ENCODE measurements around the gene FAM161B. TPM values are rescaled to one million over a fixed set of nuclear protein-coding genes. Genes with fewer than 3 reads are reported as not detected.

FAM161B gene
- total RNA-seq, 1 experiment from 2014 or later, result 2.2 TPM

DNA sequence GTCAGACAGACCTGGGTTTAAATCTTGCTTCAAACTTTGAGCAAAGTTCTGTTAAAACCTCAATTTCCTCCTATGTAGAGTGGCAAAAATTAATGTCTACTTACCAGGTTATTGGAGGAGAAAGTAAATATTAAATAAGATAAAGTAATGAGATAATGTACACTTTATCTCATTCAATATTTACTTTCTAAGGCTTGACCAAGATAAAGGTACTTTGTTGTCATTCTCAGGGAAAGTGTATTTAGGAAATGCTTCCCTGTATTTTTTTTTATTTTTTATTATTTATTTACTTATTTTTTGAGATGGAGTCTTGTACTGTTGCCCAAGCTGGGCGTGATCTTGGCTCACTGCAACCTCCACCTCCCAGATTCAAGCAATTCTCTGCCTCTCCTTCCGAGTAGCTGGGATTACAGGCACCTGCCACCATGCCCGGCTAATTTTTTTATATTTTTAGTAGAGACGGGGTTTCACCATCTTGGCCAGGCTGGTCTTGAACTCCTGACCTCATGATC, 4.7 kb downstream of the FAM161B start:
- no TSS peak for BruUV-seq (replicated peaks)
- Histone ChIP-seq H3K36me3 (ENCODE audit: control insufficient read depth, insufficient read depth, low read length) (no peaks in the 10 kb centered on the region), H3K4me3 (ENCODE audit: low read depth in 2 of 2, low read length in 2 of 2) (no peak overlapping the region), H3K9me3 (ENCODE audit: control insufficient read depth, insufficient read depth, low read depth, low read length) (no peaks in the 10 kb centered on the region), H3K27ac (ENCODE audit: low read length) (no peak overlapping the region), H3K27me3 (ENCODE audit: control insufficient read depth, insufficient read depth, low read length) (no peaks in the 10 kb centered on the region), H3K4me1 (ENCODE audit: control insufficient read depth, insufficient read depth, low read length) (no peaks in the 10 kb centered on the region)
- intact Hi-C loops (cut with micrococcal nuclease; ENCODE audit: unreplicated experiment) (no loop called here), in situ Hi-C loops (cut with HindIII; ENCODE audit: low pct_unique_long_range_greater_than_20kb, low sequenced_read_pairs) (no loop called here)
- no peak for DNase-seq (ENCODE audit: low read depth, low spot score)
- no peak for TF ChIP-seq SIN3A (IDR thresholded peaks at IDR 0.05; ENCODE audit: borderline replicate concordance, insufficient read depth, low read depth, low read length)
- no peak for TF ChIP-seq TCF7L2 (IDR thresholded peaks at IDR 0.05; ENCODE audit: low read depth, low read length)
- TF ChIP-seq, protein P1, sequence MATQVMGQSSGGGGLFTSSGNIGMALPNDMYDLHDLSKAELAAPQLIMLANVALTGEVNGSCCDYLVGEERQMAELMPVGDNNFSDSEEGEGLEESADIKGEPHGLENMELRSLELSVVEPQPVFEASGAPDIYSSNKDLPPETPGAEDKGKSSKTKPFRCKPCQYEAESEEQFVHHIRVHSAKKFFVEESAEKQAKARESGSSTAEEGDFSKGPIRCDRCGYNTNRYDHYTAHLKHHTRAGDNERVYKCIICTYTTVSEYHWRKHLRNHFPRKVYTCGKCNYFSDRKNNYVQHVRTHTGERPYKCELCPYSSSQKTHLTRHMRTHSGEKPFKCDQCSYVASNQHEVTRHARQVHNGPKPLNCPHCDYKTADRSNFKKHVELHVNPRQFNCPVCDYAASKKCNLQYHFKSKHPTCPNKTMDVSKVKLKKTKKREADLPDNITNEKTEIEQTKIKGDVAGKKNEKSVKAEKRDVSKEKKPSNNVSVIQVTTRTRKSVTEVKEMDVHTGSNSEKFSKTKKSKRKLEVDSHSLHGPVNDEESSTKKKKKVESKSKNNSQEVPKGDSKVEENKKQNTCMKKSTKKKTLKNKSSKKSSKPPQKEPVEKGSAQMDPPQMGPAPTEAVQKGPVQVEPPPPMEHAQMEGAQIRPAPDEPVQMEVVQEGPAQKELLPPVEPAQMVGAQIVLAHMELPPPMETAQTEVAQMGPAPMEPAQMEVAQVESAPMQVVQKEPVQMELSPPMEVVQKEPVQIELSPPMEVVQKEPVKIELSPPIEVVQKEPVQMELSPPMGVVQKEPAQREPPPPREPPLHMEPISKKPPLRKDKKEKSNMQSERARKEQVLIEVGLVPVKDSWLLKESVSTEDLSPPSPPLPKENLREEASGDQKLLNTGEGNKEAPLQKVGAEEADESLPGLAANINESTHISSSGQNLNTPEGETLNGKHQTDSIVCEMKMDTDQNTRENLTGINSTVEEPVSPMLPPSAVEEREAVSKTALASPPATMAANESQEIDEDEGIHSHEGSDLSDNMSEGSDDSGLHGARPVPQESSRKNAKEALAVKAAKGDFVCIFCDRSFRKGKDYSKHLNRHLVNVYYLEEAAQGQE (IDR thresholded peaks at IDR 0.05; ENCODE audit: insufficient read depth in 1 of 2, low read depth in 2 of 2, low read length in 1 of 2), result no peak
- TF ChIP-seq, protein P2, sequence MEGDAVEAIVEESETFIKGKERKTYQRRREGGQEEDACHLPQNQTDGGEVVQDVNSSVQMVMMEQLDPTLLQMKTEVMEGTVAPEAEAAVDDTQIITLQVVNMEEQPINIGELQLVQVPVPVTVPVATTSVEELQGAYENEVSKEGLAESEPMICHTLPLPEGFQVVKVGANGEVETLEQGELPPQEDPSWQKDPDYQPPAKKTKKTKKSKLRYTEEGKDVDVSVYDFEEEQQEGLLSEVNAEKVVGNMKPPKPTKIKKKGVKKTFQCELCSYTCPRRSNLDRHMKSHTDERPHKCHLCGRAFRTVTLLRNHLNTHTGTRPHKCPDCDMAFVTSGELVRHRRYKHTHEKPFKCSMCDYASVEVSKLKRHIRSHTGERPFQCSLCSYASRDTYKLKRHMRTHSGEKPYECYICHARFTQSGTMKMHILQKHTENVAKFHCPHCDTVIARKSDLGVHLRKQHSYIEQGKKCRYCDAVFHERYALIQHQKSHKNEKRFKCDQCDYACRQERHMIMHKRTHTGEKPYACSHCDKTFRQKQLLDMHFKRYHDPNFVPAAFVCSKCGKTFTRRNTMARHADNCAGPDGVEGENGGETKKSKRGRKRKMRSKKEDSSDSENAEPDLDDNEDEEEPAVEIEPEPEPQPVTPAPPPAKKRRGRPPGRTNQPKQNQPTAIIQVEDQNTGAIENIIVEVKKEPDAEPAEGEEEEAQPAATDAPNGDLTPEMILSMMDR (IDR thresholded peaks at IDR 0.05), result no peak
- no peak for TF ChIP-seq POLR2AphosphoS5 (IDR thresholded peaks at IDR 0.05; ENCODE audit: low read depth, low read length)
- ATAC-seq, result no peak
- ChIA-PET CTCF (no interaction called here), POLR2A (no interaction called here)

DNA sequence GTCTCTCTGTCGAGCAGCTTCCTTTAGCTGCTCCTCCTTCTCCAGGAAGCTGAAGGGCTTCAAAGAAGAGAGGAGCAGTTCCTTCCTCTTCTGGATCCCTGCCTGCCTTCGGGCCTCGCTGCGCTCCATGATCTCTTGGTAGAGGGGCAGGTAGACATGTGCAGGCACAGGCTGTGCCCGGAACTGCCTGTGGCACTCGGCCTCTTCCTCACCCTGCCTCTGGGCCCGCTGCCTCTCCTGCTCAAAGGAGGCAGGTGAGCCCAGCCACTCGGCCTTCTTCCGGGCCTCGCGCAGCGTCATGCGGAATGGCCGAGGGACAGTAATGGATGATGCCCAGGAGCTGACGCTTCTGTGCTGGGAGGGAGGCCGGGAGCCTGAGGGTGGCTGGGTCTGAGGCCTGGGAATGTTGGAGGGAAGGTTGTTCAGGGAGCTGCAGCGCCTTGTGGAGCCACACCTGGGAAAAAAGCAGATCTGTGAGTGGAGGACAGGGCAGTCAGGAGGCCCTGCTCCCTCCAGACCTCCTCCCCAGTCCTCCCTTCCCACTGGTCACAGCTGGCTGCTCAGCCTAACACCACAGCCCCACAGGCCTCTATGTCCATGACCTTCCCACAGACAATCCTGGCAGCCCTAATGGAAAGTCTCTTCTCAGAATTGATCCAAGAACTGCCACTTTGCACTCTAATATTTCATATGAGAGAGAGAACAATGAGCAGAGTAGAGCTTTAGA, 5.3 kb downstream of the FAM161B start:
- in situ Hi-C loops (cut with HindIII; ENCODE audit: low pct_unique_long_range_greater_than_20kb, low sequenced_read_pairs) (no loop called here), intact Hi-C loops (cut with micrococcal nuclease; ENCODE audit: unreplicated experiment) (no loop called here)
- DNase-seq (ENCODE audit: low read depth, low spot score) (no peak), ATAC-seq (no peak)
- H3K4me3 ChIP-seq (ENCODE audit: low read depth in 2 of 2, low read length in 2 of 2), result no peak overlapping the region
- TF ChIP-seq, protein P2 (IDR thresholded peaks at IDR 0.05), result no peak
- TF ChIP-seq POLR2AphosphoS5 (IDR thresholded peaks at IDR 0.05; ENCODE audit: low read depth, low read length) (no peak), TCF7L2 (IDR thresholded peaks at IDR 0.05; ENCODE audit: low read depth, low read length) (no peak), SIN3A (IDR thresholded peaks at IDR 0.05; ENCODE audit: borderline replicate concordance, insufficient read depth, low read depth, low read length) (no peak)
- TF ChIP-seq, protein P1 (IDR thresholded peaks at IDR 0.05; ENCODE audit: insufficient read depth in 1 of 2, low read depth in 2 of 2, low read length in 1 of 2), result no peak
- CTCF ChIA-PET, result no interaction called here
- H3K9me3 ChIP-seq (ENCODE audit: control insufficient read depth, insufficient read depth, low read depth, low read length), result no peaks in the 10 kb centered on the region
- POLR2A ChIA-PET, result no interaction called here
- no peaks in the 10 kb centered on the region for H3K4me1 ChIP-seq (ENCODE audit: control insufficient read depth, insufficient read depth, low read length)
- no peaks in the 10 kb centered on the region for H3K27me3 ChIP-seq (ENCODE audit: control insufficient read depth, insufficient read depth, low read length)
- H3K27ac ChIP-seq (ENCODE audit: low read length), result no peak overlapping the region
- no TSS peak for BruUV-seq (replicated peaks)
- H3K36me3 ChIP-seq (ENCODE audit: control insufficient read depth, insufficient read depth, low read length), result no peaks in the 10 kb centered on the region
